ENCODE data around the gene PARN.

Gene PARN

GRCh38 chr16:14500791-14501190 is 129.3 kb downstream of the PARN start:
- no peak overlapping the region for H3K4me3 ChIP-seq (IDR thresholded peaks at IDR 0.05; ENCODE audit: insufficient read depth, low read depth, low read length)
- no peak overlapping the region for H2AFZ ChIP-seq (ENCODE audit: low read depth)
- H3K36me3 ChIP-seq (ENCODE audit: insufficient read depth), result no peaks in the 10 kb centered on the region
- H3K4me1 ChIP-seq (ENCODE audit: low read depth, poor library complexity, severe bottlenecking), result peaks cover 100% of the 10 kb centered on the region
- no peaks in the 10 kb centered on the region for H3K27me3 ChIP-seq (ENCODE audit: insufficient read depth, low read depth)
- H3K79me2 ChIP-seq (ENCODE audit: insufficient read depth, low read depth), result no peaks in the 10 kb centered on the region
- no peak for TF ChIP-seq CTCF (conservative IDR thresholded peaks at IDR 0.05; ENCODE audit: low read depth, low read length)
- H3K4me2 ChIP-seq, result peak overlapping the region; percentile 85
- peak overlapping the region; percentile 81 for H3K27ac ChIP-seq
- peak overlapping the region; percentile 10; the same call in 1 of the 2 replicates for H3K9ac ChIP-seq
- no peaks in the 10 kb centered on the region for H4K20me1 ChIP-seq (ENCODE audit: insufficient read depth)

GRCh38 chr16:14499110-14499509 is 130.9 kb downstream of the PARN start:
- H3K79me2 ChIP-seq (ENCODE audit: insufficient read depth, low read depth), result no peaks in the 10 kb centered on the region
- H3K4me3 ChIP-seq (IDR thresholded peaks at IDR 0.05; ENCODE audit: insufficient read depth, low read depth, low read length), result no peak overlapping the region
- peaks cover 83% of the 10 kb centered on the region for H3K4me1 ChIP-seq (ENCODE audit: low read depth, poor library complexity, severe bottlenecking)
- no peaks in the 10 kb centered on the region for H4K20me1 ChIP-seq (ENCODE audit: insufficient read depth)
- no peak for TF ChIP-seq CTCF (conservative IDR thresholded peaks at IDR 0.05; ENCODE audit: low read depth, low read length)
- no peak overlapping the region for H3K9ac ChIP-seq
- H3K4me2 ChIP-seq, result peak overlapping the region; percentile 51; the same call in 1 of the 2 replicates
- no peaks in the 10 kb centered on the region for H3K36me3 ChIP-seq (ENCODE audit: insufficient read depth)
- no peak overlapping the region for H3K27ac ChIP-seq
- no peaks in the 10 kb centered on the region for H3K27me3 ChIP-seq (ENCODE audit: insufficient read depth, low read depth)
- no peak overlapping the region for H2AFZ ChIP-seq (ENCODE audit: low read depth)

GRCh38 chr16:14497245-14498082 is 132.6 kb downstream of the PARN start:
- peak overlapping the region; percentile 47 for H3K27ac ChIP-seq
- H3K9ac ChIP-seq, result no peak overlapping the region; the same call in 1 of the 2 replicates
- H4K20me1 ChIP-seq (ENCODE audit: insufficient read depth), result no peaks in the 10 kb centered on the region

GRCh38 chr16:14496786-14497185 is 133.3 kb downstream of the PARN start:
- no peaks in the 10 kb centered on the region for H3K79me2 ChIP-seq (ENCODE audit: insufficient read depth, low read depth)
- no peaks in the 10 kb centered on the region for H3K36me3 ChIP-seq (ENCODE audit: insufficient read depth)
- no peak overlapping the region for H2AFZ ChIP-seq (ENCODE audit: low read depth)
- peak overlapping the region; percentile 51; the same call in 1 of the 2 replicates for H3K4me2 ChIP-seq
- no peak overlapping the region for H3K9ac ChIP-seq
- H4K20me1 ChIP-seq (ENCODE audit: insufficient read depth), result no peaks in the 10 kb centered on the region
- TF ChIP-seq CTCF (conservative IDR thresholded peaks at IDR 0.05; ENCODE audit: low read depth, low read length), result no peak
- no peaks in the 10 kb centered on the region for H3K27me3 ChIP-seq (ENCODE audit: insufficient read depth, low read depth)
- H3K4me1 ChIP-seq (ENCODE audit: low read depth, poor library complexity, severe bottlenecking), result peaks cover 75% of the 10 kb centered on the region
- no peak overlapping the region for H3K4me3 ChIP-seq (IDR thresholded peaks at IDR 0.05; ENCODE audit: insufficient read depth, low read depth, low read length)
- no peak overlapping the region for H3K27ac ChIP-seq

More at GRCh38 chr16:14497245-14498082, 132.6 kb downstream of the PARN start:
- peak overlapping the region; percentile 51; the same call in 1 of the 2 replicates for H3K4me2 ChIP-seq
- no peaks in the 10 kb centered on the region for H3K36me3 ChIP-seq (ENCODE audit: insufficient read depth)
- no peak overlapping the region for H3K4me3 ChIP-seq (IDR thresholded peaks at IDR 0.05; ENCODE audit: insufficient read depth, low read depth, low read length)
- TF ChIP-seq CTCF (conservative IDR thresholded peaks at IDR 0.05; ENCODE audit: low read depth, low read length), result no peak
- no peak overlapping the region for H2AFZ ChIP-seq (ENCODE audit: low read depth)
- H3K27me3 ChIP-seq (ENCODE audit: insufficient read depth, low read depth), result no peaks in the 10 kb centered on the region
- H3K4me1 ChIP-seq (ENCODE audit: low read depth, poor library complexity, severe bottlenecking), result peaks cover 78% of the 10 kb centered on the region
- H3K79me2 ChIP-seq (ENCODE audit: insufficient read depth, low read depth), result no peaks in the 10 kb centered on the region

Measured in KMS-11 (cell line).